GM21381 (cell line): ENCODE measurements around the gene ILDR2.

Experiments used
- ATAC-seq: cut with Tn5 transposase; IDR thresholded peaks from one replicate; pipeline ENCODE4 v1.9.1; 2021; ENCODE audit warnings: mild to moderate bottlenecking, moderate library complexity; ENCODE audit not compliant: unreplicated experiment

ILDR2 gene

DNA sequence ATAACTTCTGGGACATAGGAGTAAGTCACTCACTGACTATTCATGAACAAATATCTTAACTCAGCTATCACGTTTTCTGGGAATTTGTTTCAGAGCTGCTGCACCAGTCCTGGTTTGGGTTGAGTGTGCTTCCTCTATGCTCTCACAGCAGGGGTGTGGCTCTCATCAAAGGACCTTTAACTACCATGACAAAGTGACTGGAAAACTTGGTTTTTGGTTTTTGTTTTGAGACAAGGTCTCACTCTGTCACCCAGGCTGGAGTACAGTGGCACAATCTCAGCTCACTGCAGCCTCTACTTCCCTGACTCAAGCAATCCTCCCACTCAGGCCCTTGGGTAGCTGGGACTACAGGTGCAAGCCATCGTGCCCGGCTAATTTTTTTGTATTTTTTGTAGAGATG is 4.1 kb downstream of the ILDR2 start:
- ATAC-seq, result no peak

DNA sequence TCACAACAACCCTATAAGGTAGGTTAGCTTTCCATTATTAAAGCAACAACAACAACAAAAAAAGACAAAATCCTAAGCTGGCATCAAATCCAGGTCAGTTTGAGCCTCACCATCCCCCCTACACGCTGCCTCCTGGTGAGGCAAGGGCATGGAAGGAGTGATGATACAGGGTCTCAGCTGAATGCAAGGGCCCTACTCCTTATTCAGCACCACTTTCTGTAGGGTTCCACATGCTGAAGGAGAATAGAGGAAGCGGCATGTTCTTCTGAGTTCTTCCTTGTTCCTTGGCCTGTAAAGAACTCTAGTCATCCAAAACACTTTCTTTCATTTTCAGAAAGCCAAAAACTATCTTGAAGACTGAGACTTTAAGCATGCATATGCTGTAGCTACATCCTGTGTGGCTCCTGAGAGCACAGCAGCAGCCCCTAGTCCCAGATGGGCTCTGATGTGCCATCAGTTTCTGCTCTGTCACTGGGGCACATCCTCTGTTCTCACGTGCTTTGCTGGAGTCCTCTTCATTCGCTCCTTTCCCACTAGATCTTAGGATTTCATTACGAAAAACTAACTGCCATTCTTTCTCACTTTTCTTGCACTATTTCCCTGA is 6.2 kb downstream of the ILDR2 start:
- peak; percentile 79 for ATAC-seq

- no peak for ATAC-seq
Observed at GRCh38 chr1:166960858-166961474, 14.4 kb downstream of the ILDR2 start.

DNA sequence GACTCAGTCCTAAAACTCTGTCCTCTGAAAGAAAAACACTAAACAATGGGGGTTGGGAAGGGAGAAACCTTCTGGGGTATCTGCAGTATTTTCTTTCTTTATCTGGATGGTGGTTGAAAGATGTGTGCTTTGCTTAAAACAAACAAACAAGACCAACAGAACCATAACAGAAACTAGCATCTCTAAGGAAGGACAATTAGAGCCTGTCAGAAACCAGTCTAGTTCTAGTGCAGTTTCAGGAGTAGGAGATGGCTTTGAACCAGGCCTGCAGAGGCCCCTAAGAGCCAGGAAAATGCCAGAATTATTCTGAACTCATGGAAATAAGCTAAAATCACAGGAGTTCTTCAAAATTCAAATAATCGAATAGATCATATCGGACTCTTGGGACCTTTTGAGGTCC is 18.5 kb downstream of the ILDR2 start:
- no peak for ATAC-seq

GRCh38 chr1:166956057-166956850 is 19.1 kb downstream of the ILDR2 start:
- ATAC-seq, result no peak

DNA sequence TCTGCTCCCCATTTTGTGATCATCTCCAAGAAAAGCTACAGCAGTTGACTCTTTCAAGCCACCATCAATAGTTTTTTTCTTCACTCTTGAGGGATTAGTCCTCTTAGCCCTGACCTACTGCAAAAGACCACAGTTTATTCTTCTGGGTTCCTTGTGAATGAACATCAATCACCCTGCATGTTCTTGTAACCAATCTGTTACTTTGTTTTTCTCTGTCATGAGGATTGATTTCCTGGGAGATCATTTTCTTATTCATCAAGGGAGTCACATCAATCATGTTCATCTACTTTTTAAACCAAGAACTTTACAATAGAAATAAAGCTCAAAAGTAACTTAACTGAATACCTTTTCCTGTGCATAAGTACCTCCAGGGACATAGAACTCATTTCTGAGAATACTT is 21.8 kb downstream of the ILDR2 start:
- no peak for ATAC-seq

DNA sequence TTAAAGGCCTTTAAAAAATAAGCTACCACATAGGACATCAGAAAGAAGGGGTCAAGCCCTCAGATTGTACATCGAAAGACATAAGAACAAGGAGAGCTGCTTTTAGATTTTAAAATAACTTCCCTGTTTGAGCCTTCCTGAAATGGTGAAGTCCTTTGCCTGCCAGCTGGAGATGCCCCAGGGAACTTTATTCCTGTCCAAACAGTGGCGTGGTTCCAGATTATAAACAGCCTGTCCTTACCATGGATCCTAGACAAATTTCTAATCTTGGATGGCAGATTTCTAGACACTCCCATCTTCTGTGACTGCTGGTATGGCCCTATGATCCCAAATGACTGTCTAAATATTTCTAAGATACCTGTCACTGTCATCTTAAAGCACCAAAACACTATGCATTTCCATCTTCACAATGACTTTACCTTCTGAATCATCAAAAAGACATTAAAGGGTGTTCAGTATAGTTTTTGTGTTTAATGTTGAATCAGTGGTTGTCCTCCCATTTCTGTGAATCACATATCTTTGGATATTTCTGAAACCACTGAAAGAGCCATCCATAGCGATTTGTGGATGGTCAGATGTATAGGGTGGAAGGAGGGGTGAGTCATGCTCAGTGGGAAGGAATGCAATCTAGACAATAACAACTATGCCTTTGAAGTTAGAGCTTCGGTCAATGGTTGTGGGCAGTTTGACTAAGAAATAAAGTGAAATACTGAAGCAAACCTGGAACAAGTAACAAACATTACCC is 23.2 kb downstream of the ILDR2 start:
- no peak for ATAC-seq

DNA sequence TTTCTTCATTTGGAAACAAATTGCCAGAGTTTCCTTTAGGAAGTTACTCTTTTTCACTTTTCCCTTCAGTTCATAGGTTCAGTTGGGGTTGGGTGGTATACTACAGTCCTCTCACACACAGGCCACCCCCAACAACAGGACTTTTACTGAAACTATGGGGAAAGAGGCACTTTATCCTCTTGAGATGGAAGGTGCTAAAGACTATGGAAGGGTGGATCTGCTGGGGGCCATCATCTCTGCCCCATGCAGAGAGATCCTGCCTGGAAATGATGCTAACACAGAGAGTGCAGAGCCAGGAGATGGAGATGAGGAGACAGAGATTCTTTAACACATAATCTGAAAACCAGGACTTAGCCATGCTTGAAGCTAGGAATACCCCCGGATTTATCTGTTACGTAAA is 24.3 kb downstream of the ILDR2 start:
- no peak for ATAC-seq

- ATAC-seq, result no peak
Observed at GRCh38 chr1:166950156-166950555, 25.2 kb downstream of the ILDR2 start.

DNA sequence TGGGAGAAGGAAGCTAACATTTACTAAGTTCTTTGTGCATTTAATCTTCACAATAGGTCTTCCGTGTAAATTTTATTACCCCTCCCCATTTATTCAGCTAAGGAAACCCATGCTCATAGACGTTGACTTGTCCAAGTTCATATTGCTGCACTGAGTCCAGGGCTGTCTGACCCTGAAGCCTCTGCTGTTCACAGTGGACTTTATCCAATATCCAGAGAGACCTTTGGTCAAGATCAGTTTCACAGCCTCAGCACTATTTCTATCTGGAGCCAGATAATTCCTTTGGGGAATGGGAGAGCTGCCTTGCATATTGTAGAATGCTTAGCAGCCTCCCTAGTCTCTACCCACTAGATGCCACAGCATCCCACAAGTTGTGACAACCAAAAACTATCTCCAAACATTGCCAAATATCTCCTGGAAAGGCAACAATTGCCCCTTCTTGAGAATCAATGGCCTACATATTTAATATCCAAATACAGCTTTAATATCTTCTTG is 26.4 kb downstream of the ILDR2 start:
- no peak for ATAC-seq

DNA sequence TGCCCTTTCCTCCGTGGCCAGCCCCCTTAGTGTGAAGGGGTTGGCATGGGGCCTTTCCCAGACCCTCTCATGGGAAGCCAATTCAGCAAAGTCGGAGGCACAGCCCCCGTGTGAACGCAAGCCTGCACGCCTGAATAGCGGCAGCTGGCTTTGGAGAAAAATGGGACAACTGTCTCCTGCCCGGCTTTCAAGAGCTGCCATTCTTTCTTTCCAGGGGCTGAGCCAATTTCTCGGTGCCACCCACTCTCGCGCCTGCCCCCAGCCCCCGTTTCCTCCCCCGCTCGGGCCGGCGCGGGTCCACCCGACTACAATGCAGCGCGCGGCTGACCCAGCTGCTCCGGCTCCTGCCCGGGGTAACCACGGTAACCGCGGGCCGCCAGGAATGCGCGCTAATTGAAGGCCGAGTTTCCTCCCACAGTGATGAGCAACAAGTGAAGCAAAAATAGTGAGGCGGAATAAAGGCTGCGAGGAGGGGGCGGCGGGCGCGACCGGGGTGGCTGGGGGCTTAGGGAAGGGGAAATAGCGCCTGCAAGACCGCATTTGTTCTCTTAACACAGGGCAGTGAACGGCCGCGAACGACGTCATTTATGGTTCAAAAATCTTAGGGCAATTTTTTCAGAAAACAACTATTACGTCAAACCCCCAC is 27.8 kb downstream of the ILDR2 start:
- no peak for ATAC-seq

DNA sequence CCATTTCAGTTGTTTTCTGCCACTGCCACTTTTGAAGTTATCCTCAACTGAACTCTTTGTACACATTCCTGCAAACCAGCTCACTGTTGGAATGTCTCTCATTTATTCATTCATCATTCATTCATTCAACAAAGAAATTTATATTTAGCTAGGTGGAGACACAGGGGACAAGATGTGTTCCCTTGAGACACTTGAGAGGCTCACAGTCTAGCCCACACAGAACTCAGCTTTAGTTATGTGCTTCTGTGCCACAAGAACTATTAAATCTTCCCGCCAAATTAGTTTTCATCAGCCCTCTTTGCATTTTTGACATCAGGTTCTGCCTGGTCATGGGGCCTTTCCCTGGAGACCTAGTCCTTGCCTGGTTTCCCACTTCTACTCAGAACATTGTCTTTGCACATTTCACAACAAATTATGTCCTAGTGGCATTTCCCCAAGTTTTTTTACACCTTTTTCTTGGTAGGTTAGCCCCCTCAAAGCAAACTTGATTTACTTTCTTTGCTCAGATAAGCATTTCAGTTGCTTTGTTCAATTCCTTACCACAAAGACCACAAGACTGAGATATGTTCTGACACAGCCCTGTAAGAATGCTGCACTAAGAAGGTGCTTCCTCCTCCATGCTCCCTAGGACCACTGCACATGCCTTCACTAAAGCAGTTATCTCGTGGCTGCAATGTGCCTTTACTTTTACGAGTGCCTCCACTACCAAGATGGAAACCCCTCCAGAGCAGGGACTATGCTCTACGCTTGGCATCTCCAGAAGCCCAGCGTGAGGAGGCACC is 31.0 kb downstream of the ILDR2 start:
- ATAC-seq, result no peak

GRCh38 chr1:166939741-166940375 is 35.5 kb downstream of the ILDR2 start:
- no peak for ATAC-seq

DNA sequence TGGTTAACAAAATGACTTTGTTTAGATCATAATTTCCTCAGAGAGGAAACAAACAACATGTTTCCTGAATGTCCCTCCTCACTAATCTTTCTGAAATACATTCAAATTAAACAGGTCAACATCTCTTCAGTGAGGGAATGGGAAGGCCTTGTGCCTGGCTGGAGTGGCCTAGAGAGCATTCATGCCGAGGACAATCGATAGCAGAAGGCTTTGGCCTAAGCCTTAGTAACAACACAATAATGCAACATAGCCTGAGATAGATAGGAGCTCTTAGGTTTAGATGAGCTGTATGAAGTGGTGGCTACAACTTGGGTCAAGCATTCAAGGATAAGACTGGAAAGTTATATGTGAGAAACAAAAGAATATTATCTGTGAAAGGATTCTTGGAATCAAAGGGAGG is 37.4 kb downstream of the ILDR2 start:
- ATAC-seq, result no peak

GRCh38 chr1:166937329-166937728 is 38.0 kb downstream of the ILDR2 start:
- ATAC-seq, result no peak

GRCh38 chr1:166933633-166934032 is 41.7 kb downstream of the ILDR2 start:
- no peak for ATAC-seq

DNA sequence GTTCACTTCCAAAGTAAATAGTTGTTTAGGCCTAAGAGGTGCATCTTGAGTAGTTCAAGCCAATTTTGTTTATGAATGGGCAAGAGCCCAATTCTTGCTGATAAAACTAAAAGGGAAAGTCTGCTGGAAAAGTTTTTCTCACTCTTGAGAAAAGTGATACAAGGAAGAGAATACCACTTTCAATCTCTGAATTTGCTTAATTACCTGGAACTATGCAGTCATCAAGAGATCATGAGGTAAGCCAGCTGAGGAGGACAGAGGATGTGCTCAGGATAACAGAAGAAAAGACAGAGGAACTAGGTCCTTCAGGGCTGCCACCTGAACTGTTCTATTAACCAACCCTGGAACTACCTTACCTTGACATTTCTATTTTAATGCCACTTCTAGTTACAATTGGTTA is 42.2 kb downstream of the ILDR2 start:
- no peak for ATAC-seq

- no peak for ATAC-seq
Observed at GRCh38 chr1:166929911-166930310, 45.4 kb downstream of the ILDR2 start.

- no peak for ATAC-seq
Observed at GRCh38 chr1:166927701-166928100, 47.6 kb downstream of the ILDR2 start.
